ENCODE measurements around the gene RPUSD1.
"Not testable (repeated sequence)": the region's sequence is repeated elsewhere in the genome, so short reads cannot be mapped to it uniquely, and the experiment has no call there.

The RPUSD1 gene

GRCh38 chr16:787978-788398 lies at the start of gene RPUSD1:
Gene RPUSD1, minus strand, starts transcription at chr16:788381. Its CDS starts 644 bp downstream, at chr16:787737.
- DNase-seq = no peak

GRCh38 chr16:836822-837221 lies 48.6 kb upstream of the RPUSD1 start:
- DNase-seq = not testable (repeated sequence)

GRCh38 chr16:836221-836620 lies 48.0 kb upstream of the RPUSD1 start:
- no peak for DNase-seq

GRCh38 chr16:835373-835772 lies 47.2 kb upstream of the RPUSD1 start:
- no peak for DNase-seq

GRCh38 chr16:833411-833810 lies 45.2 kb upstream of the RPUSD1 start:
- DNase-seq = no peak

- DNase-seq = no peak
Observed at GRCh38 chr16:832652-833336, 44.6 kb upstream of the RPUSD1 start.

GRCh38 chr16:831571-832413 lies 43.6 kb upstream of the RPUSD1 start:
- DNase-seq = no peak

- DNase-seq = no peak
Observed at GRCh38 chr16:830871-831570, 42.8 kb upstream of the RPUSD1 start.

GRCh38 chr16:830107-830870 lies 42.1 kb upstream of the RPUSD1 start:
- DNase-seq = no peak

GRCh38 chr16:828891-829290 lies 40.7 kb upstream of the RPUSD1 start:
- DNase-seq = no peak

- DNase-seq = no peak
Observed at GRCh38 chr16:827513-827912, 39.3 kb upstream of the RPUSD1 start.

GRCh38 chr16:825341-826061 lies 37.3 kb upstream of the RPUSD1 start:
- DNase-seq = no peak

GRCh38 chr16:824601-825000 lies 36.4 kb upstream of the RPUSD1 start:
- no peak for DNase-seq

GRCh38 chr16:824194-824593 lies 36.0 kb upstream of the RPUSD1 start:
- DNase-seq = no peak

GRCh38 chr16:822909-823297 lies 34.7 kb upstream of the RPUSD1 start:
- no peak for DNase-seq

- no peak for DNase-seq
Observed at GRCh38 chr16:822174-822908, 34.2 kb upstream of the RPUSD1 start.

- no peak for DNase-seq
Observed at GRCh38 chr16:821751-822150, 33.6 kb upstream of the RPUSD1 start.

- no peak for DNase-seq
Observed at GRCh38 chr16:820748-821147, 32.6 kb upstream of the RPUSD1 start.

- not testable (repeated sequence) for DNase-seq
Observed at GRCh38 chr16:820044-820408, 31.8 kb upstream of the RPUSD1 start.

- DNase-seq = peak; percentile 49
Observed at GRCh38 chr16:819336-820043, 31.3 kb upstream of the RPUSD1 start.

GRCh38 chr16:818592-818991 lies 30.4 kb upstream of the RPUSD1 start:
- no peak for DNase-seq

Data from stimulated activated CD8-positive, alpha-beta memory T cell treated with anti-CD3 and anti-CD28 coated beads, Interleukin-4, amount 100 ng/mL, for 48 hours (primary cell).